ENCODE measurements around the gene TTLL11.

TTLL11 gene

DNA sequence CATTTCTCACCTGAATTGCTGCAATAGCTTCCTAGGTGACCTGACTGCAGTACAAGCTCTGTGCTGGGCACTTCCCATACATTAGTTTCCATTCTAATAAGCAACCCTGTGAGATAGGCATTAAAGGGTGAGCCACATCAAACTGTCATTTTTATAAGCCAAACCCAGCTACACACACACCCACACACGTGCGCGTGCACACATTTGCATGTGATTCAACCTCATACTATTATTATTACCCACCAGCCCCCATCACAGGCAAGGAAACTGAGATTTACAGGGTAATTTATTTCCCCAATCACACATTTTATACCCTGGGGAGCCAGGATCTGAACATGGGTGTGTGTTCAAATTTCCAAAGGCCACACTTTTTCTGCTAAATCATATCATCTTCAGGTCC, 93.6 kb downstream of the TTLL11 start:
- no peak for TF ChIP-seq ZFX (IDR thresholded peaks at IDR 0.05; ENCODE audit: borderline replicate concordance)
- TF ChIP-seq, protein P1, sequence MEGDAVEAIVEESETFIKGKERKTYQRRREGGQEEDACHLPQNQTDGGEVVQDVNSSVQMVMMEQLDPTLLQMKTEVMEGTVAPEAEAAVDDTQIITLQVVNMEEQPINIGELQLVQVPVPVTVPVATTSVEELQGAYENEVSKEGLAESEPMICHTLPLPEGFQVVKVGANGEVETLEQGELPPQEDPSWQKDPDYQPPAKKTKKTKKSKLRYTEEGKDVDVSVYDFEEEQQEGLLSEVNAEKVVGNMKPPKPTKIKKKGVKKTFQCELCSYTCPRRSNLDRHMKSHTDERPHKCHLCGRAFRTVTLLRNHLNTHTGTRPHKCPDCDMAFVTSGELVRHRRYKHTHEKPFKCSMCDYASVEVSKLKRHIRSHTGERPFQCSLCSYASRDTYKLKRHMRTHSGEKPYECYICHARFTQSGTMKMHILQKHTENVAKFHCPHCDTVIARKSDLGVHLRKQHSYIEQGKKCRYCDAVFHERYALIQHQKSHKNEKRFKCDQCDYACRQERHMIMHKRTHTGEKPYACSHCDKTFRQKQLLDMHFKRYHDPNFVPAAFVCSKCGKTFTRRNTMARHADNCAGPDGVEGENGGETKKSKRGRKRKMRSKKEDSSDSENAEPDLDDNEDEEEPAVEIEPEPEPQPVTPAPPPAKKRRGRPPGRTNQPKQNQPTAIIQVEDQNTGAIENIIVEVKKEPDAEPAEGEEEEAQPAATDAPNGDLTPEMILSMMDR (IDR thresholded peaks at IDR 0.05) = no peak
- no peak overlapping the region for H3K27ac ChIP-seq

DNA sequence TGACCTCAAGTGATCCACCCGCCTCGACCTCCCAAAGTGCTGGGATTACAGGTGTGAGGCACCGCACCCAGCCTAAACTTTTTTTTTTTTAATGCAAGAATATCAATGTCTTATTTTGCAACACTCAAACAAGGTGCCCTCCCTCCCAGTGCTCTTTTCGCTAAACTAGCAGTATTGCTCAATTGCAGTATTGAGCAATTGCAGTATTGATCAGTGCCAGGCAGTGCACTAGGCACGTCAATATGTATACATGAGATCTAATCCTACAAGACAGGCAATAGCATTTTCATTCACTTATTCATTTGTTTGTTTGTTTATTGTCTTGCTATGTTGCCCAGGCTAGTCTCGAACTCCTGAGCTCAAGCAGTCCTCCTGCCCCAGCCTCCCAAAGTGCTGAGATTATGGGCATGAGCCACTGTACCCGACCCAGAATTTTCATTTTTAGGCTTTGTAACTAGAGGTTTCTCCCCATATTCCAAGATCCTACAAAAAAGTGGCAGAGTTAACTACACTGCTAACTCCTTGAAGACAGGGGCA, 94.5 kb downstream of the TTLL11 start:
- TF ChIP-seq ZFX (IDR thresholded peaks at IDR 0.05; ENCODE audit: borderline replicate concordance) = no peak
- TF ChIP-seq, protein P1 (IDR thresholded peaks at IDR 0.05) = no peak
- H3K27ac ChIP-seq = no peak overlapping the region

DNA sequence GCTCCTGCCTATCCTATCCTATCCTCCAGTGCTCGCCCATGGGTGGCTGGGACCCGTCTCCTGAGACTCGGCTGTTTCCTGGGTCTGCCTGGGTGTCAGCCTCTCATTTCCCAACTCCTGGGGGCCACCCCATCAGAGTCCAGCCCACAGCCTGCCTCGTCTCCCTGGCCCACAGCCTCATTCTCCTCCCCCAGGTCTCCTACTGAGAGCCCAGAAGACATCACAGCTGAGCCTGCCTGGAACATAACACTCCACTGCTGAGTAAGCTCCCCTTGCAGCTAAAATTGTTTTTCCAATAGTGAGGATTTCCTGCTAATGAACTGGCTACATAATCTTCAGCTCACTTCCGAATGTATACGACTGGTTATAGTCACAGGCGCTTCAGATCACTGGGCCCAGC, 95.3 kb downstream of the TTLL11 start:
- H3K27ac ChIP-seq = no peak overlapping the region
- TF ChIP-seq, protein P1 (IDR thresholded peaks at IDR 0.05) = no peak
- no peak for TF ChIP-seq ZFX (IDR thresholded peaks at IDR 0.05; ENCODE audit: borderline replicate concordance)

DNA sequence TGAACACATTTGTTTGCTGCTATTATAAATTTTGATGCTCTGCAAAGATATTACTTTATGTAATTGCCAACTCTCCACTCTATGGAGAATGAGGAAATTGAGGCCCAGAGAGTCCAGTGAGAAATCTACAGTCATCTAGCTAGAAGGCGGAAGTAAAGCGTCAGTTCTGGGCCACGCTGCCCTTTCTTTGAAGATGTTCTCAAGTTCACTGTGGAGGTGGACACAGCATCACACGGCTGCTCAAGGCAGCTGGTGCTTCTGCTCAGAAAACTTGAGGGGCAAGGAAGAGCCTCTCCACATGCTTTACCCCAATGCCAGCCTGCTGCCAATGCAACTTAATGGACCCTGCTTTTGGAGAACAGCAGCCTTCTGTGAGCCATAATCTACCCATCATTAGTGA, 96.3 kb downstream of the TTLL11 start:
- H3K27ac ChIP-seq = no peak overlapping the region
- TF ChIP-seq, protein P1 (IDR thresholded peaks at IDR 0.05) = no peak
- TF ChIP-seq ZFX (IDR thresholded peaks at IDR 0.05; ENCODE audit: borderline replicate concordance) = no peak

DNA sequence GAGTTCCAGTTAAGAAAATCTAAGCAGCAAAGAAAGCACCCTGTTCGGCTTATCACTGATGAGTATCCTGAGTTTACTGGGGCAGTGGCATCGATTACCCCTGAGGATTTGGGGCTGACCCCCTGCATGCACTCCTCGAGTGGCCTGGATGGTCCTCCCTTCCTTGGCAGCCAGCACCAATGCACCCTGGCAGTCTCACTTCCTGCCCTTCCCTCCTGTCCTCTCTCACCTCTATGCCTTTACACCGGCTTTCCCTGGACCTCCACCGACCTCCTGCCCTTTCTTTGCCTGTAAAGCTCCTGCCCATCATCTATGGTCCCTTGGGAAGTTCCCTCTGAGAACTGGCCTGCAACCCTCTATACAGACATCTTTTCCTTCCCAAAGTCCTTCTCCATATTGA, 97.1 kb downstream of the TTLL11 start:
- H3K27ac ChIP-seq = no peak overlapping the region
- TF ChIP-seq, protein P1 (IDR thresholded peaks at IDR 0.05) = no peak
- no peak for TF ChIP-seq ZFX (IDR thresholded peaks at IDR 0.05; ENCODE audit: borderline replicate concordance)

DNA sequence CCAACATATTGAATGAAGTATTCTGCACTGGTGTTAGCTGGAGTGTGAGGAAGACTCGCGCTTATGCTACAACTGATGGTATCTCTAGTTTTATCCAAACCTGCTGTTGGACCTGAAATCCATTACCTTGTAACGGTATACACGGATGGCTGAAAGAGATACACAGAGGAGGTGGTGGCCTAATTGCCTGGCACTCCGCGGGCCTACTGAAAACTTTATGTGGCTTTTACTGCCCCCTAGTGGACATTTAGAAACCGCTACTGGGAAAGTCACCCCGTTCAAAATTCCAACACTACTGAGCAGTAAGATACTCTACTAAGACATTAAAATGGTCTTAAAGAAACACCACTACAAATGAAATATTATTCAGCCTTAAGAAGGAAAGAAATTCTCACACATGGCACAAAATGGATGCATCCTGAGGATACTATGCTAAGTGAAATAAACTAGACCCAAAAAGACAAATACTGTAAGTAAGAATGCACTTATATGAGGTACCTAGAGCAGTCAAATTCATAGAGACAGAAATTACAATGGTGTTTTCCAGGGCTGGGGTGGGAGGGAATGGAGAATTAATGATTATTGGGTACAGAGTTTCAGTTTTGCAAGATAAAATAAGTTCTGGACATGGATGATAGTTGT, 100.4 kb downstream of the TTLL11 start:
- no peak overlapping the region for H3K27ac ChIP-seq
- TF ChIP-seq, protein P1 (IDR thresholded peaks at IDR 0.05) = peak; percentile 82
- no peak for TF ChIP-seq ZFX (IDR thresholded peaks at IDR 0.05; ENCODE audit: borderline replicate concordance)

DNA sequence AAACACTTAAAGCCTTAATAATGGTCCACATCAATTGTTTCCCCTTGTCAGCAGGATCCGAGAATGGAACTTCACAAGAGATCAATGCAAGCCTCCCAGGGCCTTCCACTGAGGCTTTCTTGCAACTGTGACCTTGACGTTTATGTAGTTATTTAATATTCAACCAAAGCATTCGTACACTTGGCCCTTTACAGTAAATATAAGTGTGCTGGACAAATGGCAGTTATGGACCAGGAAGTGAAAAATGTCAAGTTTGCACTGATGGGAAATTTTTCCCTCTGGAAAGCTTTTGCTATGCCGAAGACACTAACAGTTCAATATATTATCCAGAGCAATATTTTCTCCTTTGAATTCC, 101.8 kb downstream of the TTLL11 start:
- TF ChIP-seq ZFX (IDR thresholded peaks at IDR 0.05; ENCODE audit: borderline replicate concordance) = no peak
- TF ChIP-seq, protein P1 (IDR thresholded peaks at IDR 0.05) = no peak
- no peak overlapping the region for H3K27ac ChIP-seq

All from 22Rv1 (cell line).